Gastrocnemius medialis (tissue), 4 donors: ENCODE results near the gene CLK2. TPM values are rescaled to one million over a fixed set of nuclear protein-coding genes. Genes with fewer than 3 reads are reported as not detected.
"Not testable (repeated sequence)": the region's sequence is repeated elsewhere in the genome, so short reads cannot be mapped to it uniquely, and the experiment has no call there.

Experiments
- ATAC-seq, 2 donors: fragments of 150-250 bp; one replicate each; pipeline ENCODE4 v1.9.1; 2016
- DNase-seq, 2 donors: peaks; one replicate each; pipeline ENCODE4 v3.0.0-alpha.2; 2019
- H3K27ac ChIP-seq, 4 donors: fragments of 200-600 bp; sonication (generic); 1 replicate in 1 of 4; 2 replicates in 3 of 4; pipeline ENCODE4 v1.5.1; 2016 to 2018; ENCODE audit warnings: mild to moderate bottlenecking in 2 of 4, moderate library complexity in 1 of 4
- H3K27me3 ChIP-seq, 3 donors: fragments of 200-600 bp; sonication (generic) in 2 of 3; 1 replicate in 1 of 3; 2 replicates in 2 of 3; pipeline versions ENCODE4 v1.5.1 to v1.6.0; 2016 to 2019; ENCODE audit warnings: mild to moderate bottlenecking in 1 of 3, moderate library complexity in 1 of 3
- H3K36me3 ChIP-seq, 2 donors: fragments of 200-600 bp; sonication (generic) in 1 of 2; one replicate each; pipeline ENCODE4 v1.5.1; 2017 to 2018
- H3K4me1 ChIP-seq, 2 donors: fragments of 200-600 bp; sonication (generic) in 1 of 2; one replicate each; pipeline ENCODE4 v1.5.1; 2016 to 2017; ENCODE audit warnings: mild to moderate bottlenecking in 2 of 2
- H3K4me3 ChIP-seq, 4 donors: fragments of 200-600 bp; sonication (generic) in 3 of 4; 1 replicate in 1 of 4; 2 replicates in 3 of 4; pipeline ENCODE4 v1.5.1; 2016 to 2019; ENCODE audit warnings: mild to moderate bottlenecking in 2 of 4
- H3K9me3 ChIP-seq, 3 donors: fragments of 200-600 bp; sonication (generic) in 2 of 3; 1 replicate in 1 of 3; 2 replicates in 2 of 3; pipeline ENCODE4 v1.5.1; 2016 to 2019
- CTCF ChIP-seq, 5 experiments: fragments of 450-650 bp in 3 of 5; fragments of 200-600 bp in 2 of 5; sonication (generic) in 2 of 5; IDR thresholded peaks in 4 of 5; conservative IDR thresholded peaks in 1 of 5; 1 replicate in 4 of 5; 2 replicates in 1 of 5; pipeline ENCODE4 v1.5.1; 2016 to 2019; ENCODE audit warnings: antibody characterized with exemption in 5 of 5, mild to moderate bottlenecking in 3 of 5, moderate library complexity in 3 of 5
- POLR2A ChIP-seq, 2 donors: fragments of 450-650 bp; IDR thresholded peaks; one replicate each; pipeline ENCODE4 v1.6.1; 2017; ENCODE audit warnings: antibody characterized with exemption in 2 of 2, mild to moderate bottlenecking in 2 of 2, moderate library complexity in 2 of 2
- in situ Hi-C, 4 donors: fragments of 200-750 bp; cut with MboI; loops; one replicate each; pipeline versions ENCODE4 v1.15.0 to v1.8.0; 2017; ENCODE audit warnings: low sequenced_read_pairs in 4 of 4
- intact Hi-C: fragments of 100-400 bp; cut with DNase I; formaldehyde crosslinking; loops from one replicate; pipeline ENCODE4 v1.15.1; 2023; ENCODE audit warnings: low total_unique reads
- total RNA-seq, 4 donors: library from RNA; depleted of rRNA; stranded (reverse); fragments of >200 nt; gene quantifications; one replicate each; pipeline versions ENCODE4 v1.1.0 to v1.2.3, GENCODE V29; 2016

Gene CLK2
- total RNA-seq, 4 donors from 2014 or later, result 7.1 to 13.1 (median 9.8) TPM

- TF ChIP-seq CTCF (IDR thresholded peaks at IDR 0.05 in 4 of 5, conservative IDR thresholded peaks at IDR 0.05 in 1 of 5), result no peak
- TF ChIP-seq POLR2A (IDR thresholded peaks at IDR 0.05), result no peak
- H3K4me1 ChIP-seq, result peaks cover 25 to 26% of the 10 kb centered on the region in 2 donors
- H3K36me3 ChIP-seq, result peaks cover 0 to 11% of the 10 kb centered on the region in 2 donors
- intact Hi-C loops (loop anchor here (2.0 to 5.0 kb wide), 2 partner anchors 16 to 36 kb away; partner anchors contain the start of genes MTX1 and THBS3), in situ Hi-C loops (no loop called here)
- DNase-seq (no peak), ATAC-seq (no peak)
- H3K4me3 ChIP-seq, result peak overlapping the region in 1 of 4 donors; percentile 74
- H3K27ac ChIP-seq, result peak overlapping the region; percentile 80 to 94 (median 90)
- no peaks in the 10 kb centered on the region for H3K27me3 ChIP-seq
- H3K9me3 ChIP-seq, result no peaks in the 10 kb centered on the region
These were observed 30.4 kb downstream of the CLK2 start for GRCh38 chr1:155242805-155243358.

- H3K36me3 ChIP-seq, result peaks cover 0 to 10% of the 10 kb centered on the region in 2 donors
- DNase-seq (no peak), ATAC-seq (no peak)
- TF ChIP-seq POLR2A (IDR thresholded peaks at IDR 0.05) (no peak), CTCF (IDR thresholded peaks at IDR 0.05 in 4 of 5, conservative IDR thresholded peaks at IDR 0.05 in 1 of 5) (no peak)
- intact Hi-C loops, result loop anchor here (1.0 to 5.0 kb wide), 3 partner anchors 15 to 35 kb away; partner anchors contain the start of genes MTX1 and THBS3
- H3K27ac ChIP-seq, result no peak overlapping the region
- H3K4me1 ChIP-seq, result peaks cover 25 to 26% of the 10 kb centered on the region in 2 donors
- no peak overlapping the region for H3K4me3 ChIP-seq
- in situ Hi-C loops, result no loop called here
- no peaks in the 10 kb centered on the region for H3K9me3 ChIP-seq
- no peaks in the 10 kb centered on the region for H3K27me3 ChIP-seq
These were observed 31.5 kb downstream of the CLK2 start for GRCh38 chr1:155241841-155242264.

GRCh38 chr1:155241069-155241679, 32.1 kb downstream of the CLK2 start:
- peak; percentile 46 to 70 for DNase-seq
- no peaks in the 10 kb centered on the region for H3K27me3 ChIP-seq
- H3K27ac ChIP-seq, result peak overlapping the region in 3 of 4 donors; percentile 4 to 27 (median 14)
- in situ Hi-C loops (no loop called here), intact Hi-C loops (loop anchor here (1.0 to 5.0 kb wide), 2 partner anchors 22 to 34 kb away; partner anchors contain the start of genes MTX1 and THBS3)
- peaks cover 25 to 26% of the 10 kb centered on the region in 2 donors for H3K4me1 ChIP-seq
- peaks cover 0 to 12% of the 10 kb centered on the region in 2 donors for H3K36me3 ChIP-seq
- no peaks in the 10 kb centered on the region for H3K9me3 ChIP-seq
- peak; percentile 43 to 44 for ATAC-seq
- peak overlapping the region; percentile 43 to 56 (median 47) for H3K4me3 ChIP-seq
- no peak for TF ChIP-seq POLR2A (IDR thresholded peaks at IDR 0.05)
- no peak for TF ChIP-seq CTCF (IDR thresholded peaks at IDR 0.05 in 4 of 5, conservative IDR thresholded peaks at IDR 0.05 in 1 of 5)

- intact Hi-C loops, result no loop called here
- no peak for DNase-seq
- in situ Hi-C loops, result no loop called here
These were observed 36.9 kb downstream of the CLK2 start for GRCh38 chr1:155236451-155236850.

GRCh38 chr1:155235375-155235774, 37.9 kb downstream of the CLK2 start:
- DNase-seq, H3K27me3 ChIP-seq, H3K4me3 ChIP-seq, ATAC-seq, H3K27ac ChIP-seq, intact Hi-C loops, in situ Hi-C loops, H3K4me1 ChIP-seq, H3K9me3 ChIP-seq: not testable (repeated sequence)
- H3K36me3 ChIP-seq, result peaks cover 0 to 15% of the 10 kb centered on the region in 2 donors

More at GRCh38 chr1:155236451-155236850, 36.9 kb downstream of the CLK2 start:
- ATAC-seq, result no peak
- H3K4me1 ChIP-seq, result peaks cover 7 to 8% of the 10 kb centered on the region in 2 donors
- no peak overlapping the region for H3K4me3 ChIP-seq
- TF ChIP-seq POLR2A (IDR thresholded peaks at IDR 0.05) (no peak), CTCF (IDR thresholded peaks at IDR 0.05 in 4 of 5, conservative IDR thresholded peaks at IDR 0.05 in 1 of 5) (no peak)
- no peaks in the 10 kb centered on the region for H3K27me3 ChIP-seq
- no peak overlapping the region for H3K27ac ChIP-seq
- H3K36me3 ChIP-seq, result peaks cover 0 to 15% of the 10 kb centered on the region in 2 donors
- H3K9me3 ChIP-seq, result no peaks in the 10 kb centered on the region

GRCh38 chr1:155233502-155233901, 39.8 kb downstream of the CLK2 start:
- H3K9me3 ChIP-seq, H3K4me3 ChIP-seq, H3K27ac ChIP-seq, DNase-seq, H3K4me1 ChIP-seq, in situ Hi-C loops, H3K27me3 ChIP-seq, intact Hi-C loops, ATAC-seq: not testable (repeated sequence)
- peaks cover 0 to 15% of the 10 kb centered on the region in 2 donors for H3K36me3 ChIP-seq

GRCh38 chr1:155232001-155232978, 41.0 kb downstream of the CLK2 start:
- H3K27ac ChIP-seq, DNase-seq, intact Hi-C loops, in situ Hi-C loops, H3K36me3 ChIP-seq, H3K4me3 ChIP-seq, H3K9me3 ChIP-seq, ATAC-seq, H3K4me1 ChIP-seq, H3K27me3 ChIP-seq: not testable (repeated sequence)
